Measurements from ENCODE around the gene RBM12. TPM values are rescaled to one million over a fixed set of nuclear protein-coding genes. Genes with fewer than 3 reads are reported as not detected.

The RBM12 gene
- total and polyA plus RNA-seq, 2 donors (not counting 1 experiment from before 2014, with no cell fraction given), result 52.7 to 144 TPM

- no peak overlapping the region for H2AFZ ChIP-seq (ENCODE audit: insufficient read depth, low read depth, low read length, poor library complexity, severe bottlenecking)
- no peak overlapping the region for H3K4me2 ChIP-seq (replicated peaks; ENCODE audit: low read depth, low read length, poor library complexity, severe bottlenecking)
- H3K4me3 ChIP-seq (ENCODE audit: control extremely low read depth in 1 of 5, extremely low read depth in 1 of 5, insufficient read depth in 1 of 5, low read depth in 2 of 5, low read length in 4 of 5), result no peak overlapping the region
- TF ChIP-seq CTCF (IDR thresholded peaks at IDR 0.05), result no peak
- no peak for TF ChIP-seq EZH2 (IDR thresholded peaks at IDR 0.05; ENCODE audit: borderline replicate concordance, insufficient read depth, low read depth, low read length, poor library complexity, severe bottlenecking)
- no peak overlapping the region for H3K27ac Mint-ChIP-seq
- no peak overlapping the region for H3K4me3 Mint-ChIP-seq
- peaks cover 0 to 17% of the 10 kb centered on the region in 2 experiments for H3K36me3 ChIP-seq (replicated peaks in 1 of 2; ENCODE audit: control extremely low read depth in 1 of 2, control insufficient read depth in 1 of 2, extremely low read depth in 1 of 2, insufficient read depth in 2 of 2, low read length in 1 of 2)
- H3K4me1 ChIP-seq (ENCODE audit: control insufficient read depth in 2 of 2, insufficient read depth in 2 of 2, low read length in 2 of 2), result no peaks in the 10 kb centered on the region
- DNase-seq, result no peak
- no peaks in the 10 kb centered on the region for H3K27me3 ChIP-seq (replicated peaks in 1 of 4; ENCODE audit: control extremely low read depth in 1 of 4, control insufficient read depth in 3 of 4, insufficient read depth in 4 of 4, low read length in 3 of 4)
- H3K9ac ChIP-seq (ENCODE audit: low read length), result no peak overlapping the region
- no peaks in the 10 kb centered on the region for H3K9me3 Mint-ChIP-seq (ENCODE audit: insufficient read depth)
- peaks cover 70% of the 10 kb centered on the region for H4K20me1 ChIP-seq (ENCODE audit: control insufficient read depth, insufficient read depth, low read length, poor library complexity, severe bottlenecking)
- POLR2A ChIA-PET, result no interaction called here
- intact Hi-C loops (cut with micrococcal nuclease), result no loop called here
- H3K27ac ChIP-seq (ENCODE audit: low read length in 2 of 2), result no peak overlapping the region
- WGBS (ENCODE audit: insufficient coverage), result 91% methylated on average over 1 of the region's 2 CpGs
- H3K27me3 Mint-ChIP-seq, result no peaks in the 10 kb centered on the region
- CTCF ChIA-PET, result no interaction called here
- peaks cover 39% of the 10 kb centered on the region for H3K4me1 Mint-ChIP-seq
- ATAC-seq (ENCODE audit: low read depth), result no peak
- no peaks in the 10 kb centered on the region for H3K9me3 ChIP-seq (ENCODE audit: control extremely low read depth in 1 of 3, control insufficient read depth in 2 of 3, insufficient read depth in 1 of 3, low read length in 2 of 3)
- peaks cover 91% of the 10 kb centered on the region for H3K79me2 ChIP-seq (ENCODE audit: control insufficient read depth, insufficient read depth, low read length)
Observed at GRCh38 chr20:35636095-35636494, 28.6 kb downstream of the RBM12 start.

- H3K4me3 Mint-ChIP-seq, result no peak overlapping the region
- Histone ChIP-seq H3K9ac (ENCODE audit: low read length) (no peak overlapping the region), H3K27me3 (replicated peaks in 1 of 4; ENCODE audit: control extremely low read depth in 1 of 4, control insufficient read depth in 3 of 4, insufficient read depth in 4 of 4, low read length in 3 of 4) (no peaks in the 10 kb centered on the region), H3K27ac (ENCODE audit: low read length in 2 of 2) (no peak overlapping the region), H2AFZ (ENCODE audit: insufficient read depth, low read depth, low read length, poor library complexity, severe bottlenecking) (no peak overlapping the region), H3K9me3 (ENCODE audit: control extremely low read depth in 1 of 3, control insufficient read depth in 2 of 3, insufficient read depth in 1 of 3, low read length in 2 of 3) (no peaks in the 10 kb centered on the region), H4K20me1 (ENCODE audit: control insufficient read depth, insufficient read depth, low read length, poor library complexity, severe bottlenecking) (peaks cover 66% of the 10 kb centered on the region), H3K36me3 (replicated peaks in 1 of 2; ENCODE audit: control extremely low read depth in 1 of 2, control insufficient read depth in 1 of 2, extremely low read depth in 1 of 2, insufficient read depth in 2 of 2, low read length in 1 of 2) (peaks cover 1 to 21% of the 10 kb centered on the region in 2 experiments), H3K4me3 (ENCODE audit: control extremely low read depth in 1 of 5, extremely low read depth in 1 of 5, insufficient read depth in 1 of 5, low read depth in 2 of 5, low read length in 4 of 5) (no peak overlapping the region), H3K4me2 (replicated peaks; ENCODE audit: low read depth, low read length, poor library complexity, severe bottlenecking) (no peak overlapping the region), H3K4me1 (ENCODE audit: control insufficient read depth in 2 of 2, insufficient read depth in 2 of 2, low read length in 2 of 2) (no peaks in the 10 kb centered on the region), H3K79me2 (ENCODE audit: control insufficient read depth, insufficient read depth, low read length) (peaks cover 91% of the 10 kb centered on the region)
- TF ChIP-seq CTCF (IDR thresholded peaks at IDR 0.05) (no peak), EZH2 (IDR thresholded peaks at IDR 0.05; ENCODE audit: borderline replicate concordance, insufficient read depth, low read depth, low read length, poor library complexity, severe bottlenecking) (no peak)
- intact Hi-C loops (cut with micrococcal nuclease), result no loop called here
- ChIA-PET CTCF (interaction anchor here (1.3 to 2.0 kb wide), 2 partner anchors 12 to 16 kb away, joined by 3 to 5 read pairs; no protein-coding TSS in a partner anchor), POLR2A (no interaction called here)
- ATAC-seq (ENCODE audit: low read depth), result no peak
- DNase-seq, result no peak
- no peak overlapping the region for H3K27ac Mint-ChIP-seq
- H3K9me3 Mint-ChIP-seq (ENCODE audit: insufficient read depth), result no peaks in the 10 kb centered on the region
- H3K4me1 Mint-ChIP-seq, result peaks cover 39% of the 10 kb centered on the region
- H3K27me3 Mint-ChIP-seq, result no peaks in the 10 kb centered on the region
- 96% methylated on average over 2 of the region's 4 CpGs for WGBS (ENCODE audit: insufficient coverage)
Observed at GRCh38 chr20:35635652-35636051, 29.0 kb downstream of the RBM12 start.
